A673 (cell line): ENCODE measurements around the gene TMEM196. TPM values are rescaled to one million over a fixed set of nuclear protein-coding genes. Genes with fewer than 3 reads are reported as not detected.

Source experiments
- Bru-seq: library from RNA; stranded (reverse); fragments of 400-500 nt; gene quantifications from one replicate; lab custom pipeline; 2021; lab: Mats Ljungman, UMichigan
- BruChase-seq, 2 experiments: library from RNA; stranded (reverse); fragments of 400-500 nt; gene quantifications; one replicate each; lab custom pipeline; 2021; lab: Mats Ljungman, UMichigan
- BruUV-seq: library from RNA; stranded (reverse); fragments of 400-500 nt; replicated peaks from 2 replicates; lab custom pipeline; 2021; lab: Mats Ljungman, UMichigan
- CTCF ChIA-PET: fragments of 300-600 bp; sonication (Branson Sonifier 250); formaldehyde crosslinking; loops from one replicate; lab custom pipeline; 2022; ENCODE audit warnings: antibody characterized with exemption; lab: Charles Lee
- POLR2A ChIA-PET: fragments of 300-600 bp; sonication (Branson Sonifier 250); formaldehyde crosslinking; loops from one replicate; lab custom pipeline; 2022; ENCODE audit warnings: antibody characterized with exemption; ENCODE audit not compliant: low non-redundant PET; lab: Charles Lee
- DNase-seq: peaks from one replicate; pipeline ENCODE4 v3.0.0-alpha.2; 2015; ENCODE audit warnings: low spot score
- H3K27ac ChIP-seq: fragments of 200-600 bp; sonication (generic); 2 replicates; pipeline ENCODE4 v1.5.1; 2016; ENCODE audit warnings: mixed run types, low read depth, mild to moderate bottlenecking, mixed read lengths, antibody characterized with exemption, low read length; ENCODE audit not compliant: poor library complexity, severe bottlenecking
- H3K27me3 ChIP-seq: fragments of 200-600 bp; sonication (generic); replicated peaks from 2 replicates; pipeline ENCODE4 v1.6.1; 2017; ENCODE audit warnings: mixed run types, low read depth, mild to moderate bottlenecking, mixed read lengths, antibody characterized with exemption, low read length; ENCODE audit not compliant: insufficient read depth, poor library complexity
- H3K36me3 ChIP-seq: fragments of 200-600 bp; sonication (generic); 2 replicates; pipeline ENCODE4 v1.6.1; 2016; ENCODE audit warnings: mixed run types, mild to moderate bottlenecking, mixed read lengths, antibody characterized with exemption, low read length; ENCODE audit not compliant: insufficient read depth, poor library complexity, severe bottlenecking
- H3K4me1 ChIP-seq: fragments of 200-600 bp; sonication (generic); 2 replicates; pipeline ENCODE4 v1.6.1; 2017; ENCODE audit warnings: mixed run types, mild to moderate bottlenecking, mixed read lengths, antibody characterized with exemption, low read length; ENCODE audit not compliant: insufficient read depth, poor library complexity, severe bottlenecking
- H3K4me3 ChIP-seq: fragments of 200-600 bp; sonication (generic); 2 replicates; pipeline ENCODE4 v1.5.1; 2016; ENCODE audit warnings: low read depth, mixed run types, mild to moderate bottlenecking, mixed read lengths, low read length; ENCODE audit not compliant: poor library complexity, severe bottlenecking
- H3K9me3 ChIP-seq: fragments of 200-600 bp; sonication (generic); 2 replicates; pipeline ENCODE4 v1.6.1; 2016; ENCODE audit warnings: mixed run types, low read depth, mild to moderate bottlenecking, mixed read lengths, antibody characterized with exemption, low read length; ENCODE audit not compliant: poor library complexity, severe bottlenecking
- EZH2 ChIP-seq: fragments of 200-600 bp; sonication (generic); IDR thresholded peaks from 2 replicates; pipeline ENCODE4 v1.6.1; 2017; ENCODE audit warnings: borderline replicate concordance, low read depth, mild to moderate bottlenecking, mixed read lengths, antibody characterized with exemption, low read length; ENCODE audit not compliant: poor library complexity, severe bottlenecking
- intact Hi-C: fragments of 100-400 bp; cut with micrococcal nuclease; formaldehyde crosslinking; loops from one replicate; pipeline ENCODE4 v1.10.0; 2022; ENCODE audit not compliant: unreplicated experiment
- long read RNA-seq: library from polyadenylated mRNA; stranded (forward); transcript quantifications from one replicate; pipeline ENCODE4 v2.0.0, GENCODE V29; 2022
- total RNA-seq: library from RNA; stranded (reverse); gene quantifications from 2 replicates; pipeline ENCODE4 v1.2.3, GENCODE V29; 2021
- TF ChIP-seq, protein P1 (sequence below): fragments of 300-800, 200-600 bp; sonication (generic); conservative IDR thresholded peaks from 2 replicates; pipeline ENCODE4 v1.5.1; 2017; ENCODE audit warnings: low read depth, mild to moderate bottlenecking, antibody characterized with exemption, low read length, moderate library complexity, mixed read lengths

Gene TMEM196
- total RNA-seq (not detected in 2 replicates), Bru-seq, nascent RNA (not detected), BruChase-seq, experiment 1, labeled RNA remaining after a 2-hour chase (not detected), BruChase-seq, experiment 2, labeled RNA remaining after a 6-hour chase (not detected)
- long read RNA-seq = 0 reads

DNA sequence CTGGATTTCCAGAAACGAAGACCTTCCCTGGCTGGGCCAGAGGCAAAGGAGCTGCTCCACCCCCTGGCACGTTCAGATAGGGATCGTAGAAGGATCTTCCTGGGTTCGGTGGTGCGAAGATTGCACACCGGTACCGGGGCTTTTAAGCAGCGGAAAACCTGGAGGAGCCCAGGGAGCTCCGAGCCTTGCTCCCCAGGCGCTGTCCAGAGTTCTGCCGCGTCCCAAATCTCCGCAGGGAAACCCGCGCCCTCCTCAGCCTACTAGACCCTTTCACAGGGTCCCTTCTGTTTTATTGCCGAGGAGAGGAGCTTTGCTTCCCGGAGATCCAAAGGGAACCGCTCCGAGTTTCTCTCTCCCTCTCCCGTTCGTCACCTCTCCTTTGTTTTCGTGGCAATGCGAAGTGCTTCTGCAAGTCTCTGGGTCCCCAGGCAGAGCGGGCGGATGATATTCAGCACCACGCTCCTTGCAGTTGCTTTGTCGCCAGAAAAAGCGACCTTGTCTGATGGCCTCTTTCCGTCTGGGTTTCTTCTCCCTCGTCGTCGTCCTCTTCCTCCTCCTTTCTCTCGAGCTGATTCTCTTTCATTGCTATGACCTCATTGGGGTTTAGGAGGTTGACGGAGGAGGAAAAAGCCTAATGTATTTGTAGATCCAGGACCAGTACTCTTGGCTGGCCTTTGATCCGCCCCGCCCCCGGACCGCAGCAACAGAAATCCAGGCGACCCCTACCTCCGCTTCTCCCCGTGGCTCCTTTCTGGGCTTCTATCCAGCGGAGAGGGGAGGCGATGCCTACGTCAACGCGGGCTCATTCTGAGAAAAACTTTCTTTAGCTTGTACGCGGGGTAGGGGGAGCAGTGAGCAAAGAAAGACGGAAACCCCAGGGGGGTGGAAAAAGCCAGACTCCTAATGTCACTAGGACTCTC lies at the start of gene TMEM196:
TMEM196 (minus strand) TSS at position 777 of the 920 bp plus-strand sequence. CDS start 921 bp downstream, outside the sequence.
- Histone ChIP-seq H3K36me3 (no peaks in the 10 kb centered on the region), H3K27me3 (peaks cover 72% of the 10 kb centered on the region), H3K4me1 (no peaks in the 10 kb centered on the region), H3K4me3 (no peak within 1 kb of the TSS), H3K27ac (no peak within 1 kb of the TSS), H3K9me3 (no peaks in the 10 kb centered on the region)
- BruUV-seq = no TSS peak
- no peak for TF ChIP-seq EZH2
- TF ChIP-seq, protein P1, sequence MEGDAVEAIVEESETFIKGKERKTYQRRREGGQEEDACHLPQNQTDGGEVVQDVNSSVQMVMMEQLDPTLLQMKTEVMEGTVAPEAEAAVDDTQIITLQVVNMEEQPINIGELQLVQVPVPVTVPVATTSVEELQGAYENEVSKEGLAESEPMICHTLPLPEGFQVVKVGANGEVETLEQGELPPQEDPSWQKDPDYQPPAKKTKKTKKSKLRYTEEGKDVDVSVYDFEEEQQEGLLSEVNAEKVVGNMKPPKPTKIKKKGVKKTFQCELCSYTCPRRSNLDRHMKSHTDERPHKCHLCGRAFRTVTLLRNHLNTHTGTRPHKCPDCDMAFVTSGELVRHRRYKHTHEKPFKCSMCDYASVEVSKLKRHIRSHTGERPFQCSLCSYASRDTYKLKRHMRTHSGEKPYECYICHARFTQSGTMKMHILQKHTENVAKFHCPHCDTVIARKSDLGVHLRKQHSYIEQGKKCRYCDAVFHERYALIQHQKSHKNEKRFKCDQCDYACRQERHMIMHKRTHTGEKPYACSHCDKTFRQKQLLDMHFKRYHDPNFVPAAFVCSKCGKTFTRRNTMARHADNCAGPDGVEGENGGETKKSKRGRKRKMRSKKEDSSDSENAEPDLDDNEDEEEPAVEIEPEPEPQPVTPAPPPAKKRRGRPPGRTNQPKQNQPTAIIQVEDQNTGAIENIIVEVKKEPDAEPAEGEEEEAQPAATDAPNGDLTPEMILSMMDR = no peak
- ChIA-PET POLR2A (interaction anchor here (0.6 kb wide), 1 partner anchor 162 kb away, joined by 13 read pairs; no protein-coding TSS in a partner anchor), CTCF (no interaction called here)
- intact Hi-C loops = no loop called here
- peak; percentile 21 for DNase-seq

DNA sequence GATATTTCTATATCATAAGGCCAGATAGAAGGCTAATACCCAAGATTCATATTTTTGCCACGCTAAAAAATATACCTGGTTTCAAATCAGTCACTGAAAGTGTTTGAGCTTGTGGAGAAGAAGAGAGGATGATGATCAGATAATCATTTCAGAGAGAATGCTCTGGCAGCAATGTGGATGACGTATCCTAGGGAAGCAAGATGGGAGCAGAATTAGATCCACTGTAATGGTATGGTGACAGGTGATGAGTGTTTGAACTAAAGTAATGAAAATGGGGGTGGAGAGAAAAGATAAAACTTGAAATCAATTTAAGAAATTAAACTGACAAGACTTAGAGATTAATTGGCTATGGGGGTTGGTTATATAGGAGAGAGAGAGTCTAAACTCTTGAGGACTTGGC lies 42.7 kb upstream of the TMEM196 start:
- no peaks in the 10 kb centered on the region for H3K9me3 ChIP-seq
- ChIA-PET POLR2A (no interaction called here), CTCF (no interaction called here)
- intact Hi-C loops = no loop called here
- H3K4me3 ChIP-seq = no peak overlapping the region
- no peak for DNase-seq
- peaks cover 22% of the 10 kb centered on the region for H3K27me3 ChIP-seq
- no TSS peak for BruUV-seq
- no peaks in the 10 kb centered on the region for H3K36me3 ChIP-seq
- H3K27ac ChIP-seq = no peak overlapping the region
- no peaks in the 10 kb centered on the region for H3K4me1 ChIP-seq
- no peak for TF ChIP-seq EZH2
- TF ChIP-seq, protein P1 = no peak

DNA sequence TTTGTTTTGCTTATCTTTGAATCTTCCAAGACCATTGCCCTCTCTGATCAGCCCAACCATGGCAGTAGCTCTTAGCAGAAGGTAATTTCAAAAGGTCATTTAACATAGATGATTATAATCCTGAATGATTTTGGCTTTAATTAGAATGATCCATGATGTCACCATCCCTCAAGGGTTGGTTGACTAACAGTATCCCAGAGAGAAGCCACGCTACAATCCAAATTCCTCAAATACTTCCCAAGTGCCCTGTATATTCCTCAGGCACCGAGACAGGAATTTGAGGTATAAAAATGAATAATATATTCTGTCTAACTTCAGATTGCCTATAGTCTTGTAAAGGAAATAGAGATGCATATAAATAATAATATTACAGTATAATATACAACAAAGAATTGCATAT lies 42.1 kb upstream of the TMEM196 start:
- Histone ChIP-seq H3K27ac (no peak overlapping the region), H3K4me3 (no peak overlapping the region), H3K36me3 (no peaks in the 10 kb centered on the region), H3K9me3 (no peaks in the 10 kb centered on the region), H3K4me1 (no peaks in the 10 kb centered on the region), H3K27me3 (peaks cover 22% of the 10 kb centered on the region)
- no peak for DNase-seq
- ChIA-PET CTCF (no interaction called here), POLR2A (interaction anchor here (0.7 kb wide), 1 partner anchor 8 kb away, joined by 3 read pairs; no protein-coding TSS in a partner anchor)
- BruUV-seq = no TSS peak
- intact Hi-C loops = no loop called here
- TF ChIP-seq, protein P1 = no peak
